Measurements from ENCODE around the gene TRMT10B. TPM values are rescaled to one million over a fixed set of nuclear protein-coding genes. Genes with fewer than 3 reads are reported as not detected.

Gene TRMT10B
- total and polyA plus RNA-seq, 8 donors = 2.7 to 10.5 (median 5.1) TPM

DNA sequence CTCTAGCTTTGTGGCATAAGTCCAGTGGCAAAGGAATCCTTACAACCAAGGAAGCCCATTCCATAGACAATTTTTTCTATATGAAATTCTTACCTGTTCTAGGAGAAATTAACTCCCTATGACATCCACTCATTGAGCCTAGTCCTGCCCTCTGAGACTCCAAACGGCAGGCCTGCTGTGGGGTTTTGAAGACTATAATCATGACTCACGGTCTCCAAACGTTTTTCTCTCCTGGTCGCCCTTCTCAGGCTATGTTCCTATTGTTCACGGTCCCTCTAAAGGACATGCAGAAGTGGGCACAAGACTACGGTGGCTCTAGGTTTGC, 30.6 kb downstream of the TRMT10B start:
- Histone ChIP-seq H3K27me3 (peaks cover 0 to 10% (median 0%) of the 10 kb centered on the region in 3 donors), H3K9me3 (no peaks in the 10 kb centered on the region), H3K4me1 (peaks cover 12 to 36% (median 32%) of the 10 kb centered on the region in 4 donors), H3K27ac (peak overlapping the region; percentile 81 to 89 (median 86)), H3K4me3 (peak overlapping the region; percentile 74 to 100 (median 94)), H3K36me3 (peaks cover 25 to 45% (median 44%) of the 10 kb centered on the region in 4 donors)
- intact Hi-C loops (cut with DNase I; ENCODE audit: low total_unique reads) = no loop called here
- 0 to 2% (median 0%) methylated on average over 6 of the region's 6 CpGs for WGBS, 5 donors
- DNase-seq = no peak
- no peak for TF ChIP-seq CTCF (IDR thresholded peaks at IDR 0.05)
- no peak for TF ChIP-seq POLR2A (IDR thresholded peaks at IDR 0.05)
- TF ChIP-seq POLR2AphosphoS5 (IDR thresholded peaks at IDR 0.05) = no peak
- no peak for TF ChIP-seq EP300 (IDR thresholded peaks at IDR 0.05)

- Histone ChIP-seq H3K27ac (peak within 1 kb of the TSS; percentile 81 to 89 (median 86)), H3K4me3 (peak within 1 kb of the TSS; percentile 74 to 100 (median 94)), H3K27me3 (peaks cover 0 to 10% (median 0%) of the 10 kb centered on the region in 3 donors), H3K4me1 (peaks cover 12 to 36% (median 32%) of the 10 kb centered on the region in 4 donors), H3K9me3 (no peaks in the 10 kb centered on the region), H3K36me3 (peaks cover 25 to 39% (median 38%) of the 10 kb centered on the region in 4 donors)
- WGBS, 5 donors = 0 to 1% (median 1%) methylated on average over 55 to 73 of the region's 73 CpGs
- intact Hi-C loops (cut with DNase I; ENCODE audit: low total_unique reads) = no loop called here
- DNase-seq = peak; percentile 89 to 97
- no peak for TF ChIP-seq CTCF (IDR thresholded peaks at IDR 0.05)
- peak; percentile 65 to 95 (median 85) for TF ChIP-seq POLR2AphosphoS5 (IDR thresholded peaks at IDR 0.05)
- TF ChIP-seq POLR2A (IDR thresholded peaks at IDR 0.05) = peak in 1 of 4 donors; percentile 41
Measured at GRCh38 chr9:37784616-37785483, 31.2 kb downstream of the TRMT10B start, which contains the start of gene EXOSC3. Gene EXOSC3 (minus strand): TSS chr9:37785064. CDS start chr9:37785044, 20 bp downstream.

DNA sequence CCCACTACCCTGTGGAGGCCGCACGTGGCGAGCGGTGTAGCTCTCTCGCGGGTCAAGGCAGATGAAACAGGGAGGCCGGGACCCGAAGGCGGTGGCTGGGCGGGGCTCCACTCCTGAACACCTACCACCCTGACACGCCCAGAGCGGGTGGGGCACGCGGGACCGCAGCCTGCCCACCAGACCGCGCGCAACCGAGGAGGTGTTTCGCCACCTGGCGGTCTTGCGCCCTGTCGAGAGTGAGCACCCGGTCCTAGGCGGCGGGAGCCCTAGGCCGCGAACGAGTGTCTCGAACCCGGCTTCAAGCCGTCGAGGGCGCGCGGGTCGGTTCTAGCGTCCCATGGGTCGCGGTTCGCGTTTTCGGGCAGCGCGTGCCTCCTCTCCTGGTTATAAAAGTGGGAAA, 33.5 kb downstream of the TRMT10B start:
- H3K27ac ChIP-seq = no peak overlapping the region
- peak in 1 of 2 donors; percentile 19 for DNase-seq
- WGBS, 5 donors = 43 to 55% (median 47%) methylated on average over 3 to 45 of the region's 45 CpGs
- TF ChIP-seq EP300 (IDR thresholded peaks at IDR 0.05) (no peak), POLR2A (IDR thresholded peaks at IDR 0.05) (no peak), CTCF (IDR thresholded peaks at IDR 0.05) (no peak), POLR2AphosphoS5 (IDR thresholded peaks at IDR 0.05) (no peak)
- intact Hi-C loops (cut with DNase I; ENCODE audit: low total_unique reads) = no loop called here
- H3K9me3 ChIP-seq = no peaks in the 10 kb centered on the region
- H3K36me3 ChIP-seq = peaks cover 7 to 25% (median 17%) of the 10 kb centered on the region in 4 donors
- H3K27me3 ChIP-seq = peaks cover 0 to 10% (median 0%) of the 10 kb centered on the region in 3 donors
- H3K4me3 ChIP-seq = no peak overlapping the region
- H3K4me1 ChIP-seq = peaks cover 12 to 33% (median 31%) of the 10 kb centered on the region in 4 donors

DNA sequence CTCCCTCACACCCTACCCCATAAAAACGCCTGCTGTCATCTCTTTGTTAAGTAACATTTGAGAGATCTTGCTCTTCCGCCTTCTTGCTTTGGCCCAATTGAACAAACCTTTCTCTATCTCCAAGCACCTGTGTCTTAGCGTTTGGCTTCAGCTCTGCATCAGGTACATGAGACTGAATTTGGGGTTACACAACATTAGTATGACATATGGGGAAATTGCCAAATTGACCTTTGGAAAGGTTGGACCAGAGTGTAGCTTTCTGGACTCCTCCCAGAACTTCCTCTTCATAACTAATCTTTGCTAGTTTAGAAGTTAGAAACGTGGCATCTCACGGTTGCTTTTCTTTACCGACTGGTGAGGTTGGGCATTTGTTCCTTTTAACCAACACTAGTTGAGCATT, 34.7 kb downstream of the TRMT10B start:
- DNase-seq = no peak
- no peak for TF ChIP-seq POLR2A (IDR thresholded peaks at IDR 0.05)
- TF ChIP-seq EP300 (IDR thresholded peaks at IDR 0.05) = no peak
- TF ChIP-seq CTCF (IDR thresholded peaks at IDR 0.05) = no peak
- TF ChIP-seq POLR2AphosphoS5 (IDR thresholded peaks at IDR 0.05) = no peak

More for the DNA sequence above, 34.7 kb downstream of the TRMT10B start:
- Histone ChIP-seq H3K27me3 (peaks cover 0 to 10% (median 0%) of the 10 kb centered on the region in 3 donors), H3K27ac (no peak overlapping the region), H3K9me3 (no peaks in the 10 kb centered on the region), H3K4me3 (no peak overlapping the region), H3K4me1 (peaks cover 10 to 21% (median 20%) of the 10 kb centered on the region in 4 donors), H3K36me3 (peaks cover 0 to 12% (median 4%) of the 10 kb centered on the region in 4 donors)
- 73 to 86% (median 79%) methylated on average over 6 of the region's 6 CpGs for WGBS, 5 donors
- intact Hi-C loops (cut with DNase I; ENCODE audit: low total_unique reads) = no loop called here

Data from stomach (tissue), 9 donors.